H9 (cell line): ENCODE measurements around the gene MCCC2. TPM values are rescaled to one million over a fixed set of nuclear protein-coding genes. Genes with fewer than 3 reads are reported as not detected.
A peak's percentile ranks its signal among the peaks of the same experiment; 100 is the strongest.

Source experiments
- DNase-seq: peaks from one replicate; pipeline ENCODE4 v3.0.0-alpha.2; 2017
- H2AFZ ChIP-seq: one replicate; pipeline ENCODE4 v1.6.1; 2013; ENCODE audit warnings: mild to moderate bottlenecking, low read length, control low read depth, moderate library complexity
- H2AK5ac ChIP-seq: 2 replicates; pipeline ENCODE4 v1.6.1; 2013; ENCODE audit warnings: low read length, control low read depth, mixed read lengths; ENCODE audit not compliant: insufficient read length
- H2BK120ac ChIP-seq: one replicate; pipeline ENCODE4 v1.6.1; 2013; ENCODE audit warnings: low read depth, mild to moderate bottlenecking, low read length, control low read depth, inconsistent platforms; ENCODE audit not compliant: poor library complexity, severe bottlenecking
- H2BK12ac ChIP-seq: 2 replicates; pipeline ENCODE4 v1.6.1; 2013; ENCODE audit warnings: low read length, control low read depth, mixed read lengths, low read depth; ENCODE audit not compliant: insufficient read length
- H2BK15ac ChIP-seq: 2 replicates; pipeline ENCODE4 v1.6.1; 2013; ENCODE audit warnings: low read depth, low read length, control low read depth
- H2BK20ac ChIP-seq: one replicate; pipeline ENCODE4 v1.6.1; 2013; ENCODE audit warnings: low read depth, mild to moderate bottlenecking, low read length, control low read depth, inconsistent platforms; ENCODE audit not compliant: poor library complexity, severe bottlenecking
- H2BK5ac ChIP-seq: 2 replicates; pipeline ENCODE4 v1.6.1; 2013; ENCODE audit warnings: low read length, control low read depth, mixed read lengths; ENCODE audit not compliant: insufficient read length
- H3K14ac ChIP-seq: 2 replicates; pipeline ENCODE4 v1.6.1; 2013; ENCODE audit warnings: low read length, control low read depth; ENCODE audit not compliant: insufficient read depth
- H3K18ac ChIP-seq: 2 replicates; pipeline ENCODE4 v1.6.1; 2013; ENCODE audit warnings: low read depth, mild to moderate bottlenecking, mixed read lengths, low read length, control low read depth; ENCODE audit not compliant: insufficient read length
- H3K23ac ChIP-seq: 2 replicates; pipeline ENCODE4 v1.6.1; 2013; ENCODE audit warnings: low read length, control low read depth, mixed read lengths, low read depth; ENCODE audit not compliant: insufficient read length
- H3K23me2 ChIP-seq: 2 replicates; pipeline ENCODE4 v1.6.1; 2013; ENCODE audit warnings: low read depth, mild to moderate bottlenecking, mixed read lengths, low read length, control low read depth; ENCODE audit not compliant: insufficient read length, poor library complexity, severe bottlenecking
- H3K27ac ChIP-seq: 2 replicates; pipeline ENCODE4 v1.5.1; 2013; ENCODE audit warnings: low read length, control low read depth, mixed read lengths, low read depth; ENCODE audit not compliant: insufficient read length
- H3K27me3 ChIP-seq: 2 replicates; pipeline ENCODE4 v1.6.1; 2013; ENCODE audit warnings: low read length, control low read depth, inconsistent platforms; ENCODE audit not compliant: insufficient read depth
- H3K4ac ChIP-seq: 2 replicates; pipeline ENCODE4 v1.6.1; 2013; ENCODE audit warnings: low read depth, mild to moderate bottlenecking, control low read depth, inconsistent platforms, low read length, moderate library complexity
- H3K4me1 ChIP-seq: 2 replicates; pipeline ENCODE4 v1.6.1; 2013; ENCODE audit warnings: low read length, control low read depth, inconsistent platforms; ENCODE audit not compliant: insufficient read depth
- H3K4me2 ChIP-seq: 2 replicates; pipeline ENCODE4 v1.6.1; 2013; ENCODE audit warnings: low read length, control low read depth, mixed read lengths; ENCODE audit not compliant: insufficient read length, insufficient read depth
- H3K56ac ChIP-seq: 2 replicates; pipeline ENCODE4 v1.6.1; 2013; ENCODE audit warnings: low read depth, mild to moderate bottlenecking, mixed read lengths, low read length, control low read depth; ENCODE audit not compliant: insufficient read length
- H3K79me1 ChIP-seq: 2 replicates; pipeline ENCODE4 v1.6.1; 2013; ENCODE audit warnings: low read depth, mild to moderate bottlenecking, moderate library complexity, low read length, control low read depth, inconsistent platforms; ENCODE audit not compliant: insufficient read depth, poor library complexity, severe bottlenecking
- H3K79me2 ChIP-seq: 2 replicates; pipeline ENCODE4 v1.6.1; 2013; ENCODE audit warnings: low read length, control low read depth, inconsistent platforms; ENCODE audit not compliant: insufficient read depth
- H3K9ac ChIP-seq: 2 replicates; pipeline ENCODE4 v1.6.1; 2013; ENCODE audit warnings: low read length, control low read depth, mixed read lengths; ENCODE audit not compliant: insufficient read length; ENCODE audit errors: extremely low read depth
- H3K9me3 ChIP-seq: one replicate; pipeline ENCODE4 v1.6.1; 2013; ENCODE audit warnings: low read depth, low read length, inconsistent platforms; ENCODE audit not compliant: control insufficient read depth
- H3T11ph ChIP-seq: one replicate; pipeline ENCODE4 v1.6.1; 2013; ENCODE audit warnings: mild to moderate bottlenecking, low read length, control low read depth, inconsistent platforms
- H4K20me1 ChIP-seq: one replicate; pipeline ENCODE4 v1.6.1; 2013; ENCODE audit not compliant: control insufficient read depth, insufficient read length, insufficient read depth
- H4K5ac ChIP-seq: 2 replicates; pipeline ENCODE4 v1.6.1; 2013; ENCODE audit warnings: low read depth, mild to moderate bottlenecking, mixed read lengths, low read length, control low read depth; ENCODE audit not compliant: insufficient read length
- H4K8ac ChIP-seq: replicated peaks from 2 replicates; pipeline ENCODE4 v1.6.1; 2013; ENCODE audit warnings: low read length, control low read depth, mixed read lengths, low read depth; ENCODE audit not compliant: insufficient read length
- H4K91ac ChIP-seq: 2 replicates; pipeline ENCODE4 v1.6.1; 2013; ENCODE audit warnings: low read depth, mild to moderate bottlenecking, moderate library complexity, mixed read lengths, low read length, control low read depth; ENCODE audit not compliant: insufficient read length
- H3K27ac Mint-ChIP-seq, 3 experiments: 2 replicates in 2 of 3; 3 replicates in 1 of 3; pipeline ENCODE4 v1.8.0; 2020 to 2021; ENCODE audit warnings: mixed read lengths in 3 of 3, mild to moderate bottlenecking in 1 of 3, moderate library complexity in 1 of 3
- H3K27me3 Mint-ChIP-seq: 2 replicates; pipeline ENCODE4 v1.8.0; 2021; ENCODE audit warnings: low read depth, mild to moderate bottlenecking, moderate library complexity, mixed read lengths
- H3K36me3 Mint-ChIP-seq, 3 experiments: 2 replicates in 2 of 3; 3 replicates in 1 of 3; pipeline ENCODE4 v1.8.0; 2020 to 2021; ENCODE audit warnings: low read depth in 3 of 3, mixed read lengths in 3 of 3; ENCODE audit not compliant: insufficient read depth in 1 of 3
- H3K4me1 Mint-ChIP-seq, 2 experiments: 2 replicates each; pipeline ENCODE4 v1.8.0; 2020; ENCODE audit warnings: mixed read lengths in 2 of 2
- H3K4me3 Mint-ChIP-seq, 2 experiments: 2 replicates in 1 of 2; 3 replicates in 1 of 2; pipeline ENCODE4 v1.8.0; 2020 to 2021; ENCODE audit warnings: mild to moderate bottlenecking in 2 of 2, mixed read lengths in 2 of 2, moderate library complexity in 1 of 2
- H3K9me3 Mint-ChIP-seq, 2 experiments: 2 replicates in 1 of 2; 3 replicates in 1 of 2; pipeline ENCODE4 v1.8.0; 2020; ENCODE audit warnings: mild to moderate bottlenecking in 2 of 2, mixed read lengths in 2 of 2, moderate library complexity in 1 of 2
- WGBS: extraction: QIAGEN DNeasy Blood & Tissue Kit; methylation state at CpG from one replicate; pipeline ENCODE4 v1.1.7; 2013; ENCODE audit warnings: missing lambda C conversion rate, low lambda C conversion rate, mixed read lengths; ENCODE audit not compliant: insufficient read length; ENCODE audit errors: extremely low coverage; 5-methylcytosine and 5-hydroxymethylcytosine counted together
- total RNA-seq: library from RNA; stranded (reverse); gene quantifications from 2 replicates; pipeline ENCODE4 v1.2.1, GENCODE V29; 2021
- TF ChIP-seq, protein P1 (sequence below): fragments of 200-600 bp; sonication (generic); conservative IDR thresholded peaks from 3 replicates; pipeline ENCODE4 v1.8.0; 2021; ENCODE audit warnings: antibody characterized with exemption, mild to moderate bottlenecking

MCCC2 gene
- total RNA-seq, 1 experiment from 2014 or later, result 62.7 TPM

DNA sequence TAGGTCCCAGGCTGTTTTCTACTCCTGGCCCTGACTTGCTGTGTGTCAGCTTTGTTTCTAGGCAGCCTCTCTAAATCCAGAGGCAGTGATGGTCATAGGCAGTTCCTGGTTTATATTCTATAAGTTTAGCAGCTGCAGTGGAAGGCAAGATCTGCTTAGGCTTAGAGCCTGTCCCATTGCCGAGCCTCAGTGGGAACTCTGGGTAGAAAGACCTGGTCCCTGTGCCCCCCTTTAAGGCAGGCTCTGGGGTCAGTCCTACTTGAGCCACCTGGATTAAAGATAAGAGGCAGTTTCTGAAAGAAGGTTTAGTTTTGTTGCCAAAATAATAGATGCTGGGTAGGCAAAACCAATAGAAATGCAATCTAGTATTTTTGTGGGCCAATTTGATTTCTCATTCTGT, 13.6 kb downstream of the MCCC2 start:
- Histone ChIP-seq H2BK12ac (no peak overlapping the region), H3K9me3 (no peaks in the 10 kb centered on the region), H3K79me2 (no peaks in the 10 kb centered on the region), H2AFZ (no peak overlapping the region), H4K20me1 (no peaks in the 10 kb centered on the region), H2BK15ac (no peak overlapping the region), H3K56ac (no peak overlapping the region), H3K18ac (no peak overlapping the region), H4K91ac (no peak overlapping the region), H4K8ac (no peak overlapping the region), H3K4ac (no peak overlapping the region), H3K27ac (no peak overlapping the region), H2BK120ac (no peak overlapping the region), H3K14ac (no peak overlapping the region), H3K4me2 (no peak overlapping the region), H3K9ac (no peak overlapping the region), H3K27me3 (no peaks in the 10 kb centered on the region), H3T11ph (no peak overlapping the region), H2BK20ac (no peak overlapping the region), H3K23ac (no peak overlapping the region), H3K79me1 (no peaks in the 10 kb centered on the region), H4K5ac (no peak overlapping the region), H3K4me1 (no peaks in the 10 kb centered on the region), H2AK5ac (no peak overlapping the region), H3K23me2 (no peaks in the 10 kb centered on the region), H2BK5ac (no peak overlapping the region)
- no peak overlapping the region for H3K4me3 Mint-ChIP-seq
- H3K27ac Mint-ChIP-seq, result peak overlapping the region in 1 of 3 experiments; percentile 67; a peak in 1 of 7 replicates
- TF ChIP-seq, protein P1, sequence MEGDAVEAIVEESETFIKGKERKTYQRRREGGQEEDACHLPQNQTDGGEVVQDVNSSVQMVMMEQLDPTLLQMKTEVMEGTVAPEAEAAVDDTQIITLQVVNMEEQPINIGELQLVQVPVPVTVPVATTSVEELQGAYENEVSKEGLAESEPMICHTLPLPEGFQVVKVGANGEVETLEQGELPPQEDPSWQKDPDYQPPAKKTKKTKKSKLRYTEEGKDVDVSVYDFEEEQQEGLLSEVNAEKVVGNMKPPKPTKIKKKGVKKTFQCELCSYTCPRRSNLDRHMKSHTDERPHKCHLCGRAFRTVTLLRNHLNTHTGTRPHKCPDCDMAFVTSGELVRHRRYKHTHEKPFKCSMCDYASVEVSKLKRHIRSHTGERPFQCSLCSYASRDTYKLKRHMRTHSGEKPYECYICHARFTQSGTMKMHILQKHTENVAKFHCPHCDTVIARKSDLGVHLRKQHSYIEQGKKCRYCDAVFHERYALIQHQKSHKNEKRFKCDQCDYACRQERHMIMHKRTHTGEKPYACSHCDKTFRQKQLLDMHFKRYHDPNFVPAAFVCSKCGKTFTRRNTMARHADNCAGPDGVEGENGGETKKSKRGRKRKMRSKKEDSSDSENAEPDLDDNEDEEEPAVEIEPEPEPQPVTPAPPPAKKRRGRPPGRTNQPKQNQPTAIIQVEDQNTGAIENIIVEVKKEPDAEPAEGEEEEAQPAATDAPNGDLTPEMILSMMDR, result no peak
- DNase-seq, result no peak
- no CpG with 5 or more reads among the region's 1 CpG for WGBS
- no peaks in the 10 kb centered on the region for H3K4me1 Mint-ChIP-seq
- H3K9me3 Mint-ChIP-seq, result peaks cover 4% of the 10 kb centered on the region in 2 experiments; a peak in 3 of 5 replicates
- H3K36me3 Mint-ChIP-seq, result peaks cover 51 to 71% (median 68%) of the 10 kb centered on the region in 3 experiments
- no peaks in the 10 kb centered on the region for H3K27me3 Mint-ChIP-seq
